HL-60 (cell line): ENCODE data around the gene MARVELD1.

Source experiments
- POLR2AphosphoS5 ChIP-seq: IDR thresholded peaks from 2 replicates; pipeline ENCODE4 v1.6.1; 2012; ENCODE audit warnings: low read depth
- TF ChIP-seq, protein P1 (sequence below): IDR thresholded peaks from one replicate; pipeline ENCODE4 v1.5.1; 2011; ENCODE audit warnings: low read length, control low read depth, inconsistent platforms; ENCODE audit not compliant: insufficient read depth
- TF ChIP-seq, protein P2 (sequence below): IDR thresholded peaks from 2 replicates; pipeline ENCODE4 v1.6.1; 2012; ENCODE audit warnings: low read depth; ENCODE audit not compliant: insufficient replicate concordance

DNA sequence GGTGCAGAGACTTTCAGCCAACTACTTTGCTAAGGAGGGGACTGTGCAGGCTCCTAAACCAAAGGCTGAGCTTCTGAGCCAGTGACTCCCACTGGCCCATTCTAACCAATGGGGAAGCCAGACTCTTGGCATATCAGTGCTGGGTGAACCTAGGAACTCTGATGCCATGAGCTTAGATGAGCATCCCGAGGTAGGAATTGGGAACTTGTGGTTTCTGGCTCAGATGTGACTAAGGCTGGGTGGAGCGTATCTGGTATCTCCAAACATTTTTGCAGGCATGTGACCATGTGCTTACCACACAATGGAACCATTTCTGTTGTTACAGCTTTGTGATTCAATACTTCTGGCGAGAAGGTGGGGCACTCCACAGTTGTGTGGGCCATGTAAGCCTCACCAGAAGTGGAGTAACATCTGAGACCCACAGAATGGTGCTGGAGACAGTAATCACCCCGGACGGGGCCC, 23.9 kb upstream of the MARVELD1 start:
- TF ChIP-seq, protein P1, sequence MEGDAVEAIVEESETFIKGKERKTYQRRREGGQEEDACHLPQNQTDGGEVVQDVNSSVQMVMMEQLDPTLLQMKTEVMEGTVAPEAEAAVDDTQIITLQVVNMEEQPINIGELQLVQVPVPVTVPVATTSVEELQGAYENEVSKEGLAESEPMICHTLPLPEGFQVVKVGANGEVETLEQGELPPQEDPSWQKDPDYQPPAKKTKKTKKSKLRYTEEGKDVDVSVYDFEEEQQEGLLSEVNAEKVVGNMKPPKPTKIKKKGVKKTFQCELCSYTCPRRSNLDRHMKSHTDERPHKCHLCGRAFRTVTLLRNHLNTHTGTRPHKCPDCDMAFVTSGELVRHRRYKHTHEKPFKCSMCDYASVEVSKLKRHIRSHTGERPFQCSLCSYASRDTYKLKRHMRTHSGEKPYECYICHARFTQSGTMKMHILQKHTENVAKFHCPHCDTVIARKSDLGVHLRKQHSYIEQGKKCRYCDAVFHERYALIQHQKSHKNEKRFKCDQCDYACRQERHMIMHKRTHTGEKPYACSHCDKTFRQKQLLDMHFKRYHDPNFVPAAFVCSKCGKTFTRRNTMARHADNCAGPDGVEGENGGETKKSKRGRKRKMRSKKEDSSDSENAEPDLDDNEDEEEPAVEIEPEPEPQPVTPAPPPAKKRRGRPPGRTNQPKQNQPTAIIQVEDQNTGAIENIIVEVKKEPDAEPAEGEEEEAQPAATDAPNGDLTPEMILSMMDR, result no peak
- TF ChIP-seq, protein P2, sequence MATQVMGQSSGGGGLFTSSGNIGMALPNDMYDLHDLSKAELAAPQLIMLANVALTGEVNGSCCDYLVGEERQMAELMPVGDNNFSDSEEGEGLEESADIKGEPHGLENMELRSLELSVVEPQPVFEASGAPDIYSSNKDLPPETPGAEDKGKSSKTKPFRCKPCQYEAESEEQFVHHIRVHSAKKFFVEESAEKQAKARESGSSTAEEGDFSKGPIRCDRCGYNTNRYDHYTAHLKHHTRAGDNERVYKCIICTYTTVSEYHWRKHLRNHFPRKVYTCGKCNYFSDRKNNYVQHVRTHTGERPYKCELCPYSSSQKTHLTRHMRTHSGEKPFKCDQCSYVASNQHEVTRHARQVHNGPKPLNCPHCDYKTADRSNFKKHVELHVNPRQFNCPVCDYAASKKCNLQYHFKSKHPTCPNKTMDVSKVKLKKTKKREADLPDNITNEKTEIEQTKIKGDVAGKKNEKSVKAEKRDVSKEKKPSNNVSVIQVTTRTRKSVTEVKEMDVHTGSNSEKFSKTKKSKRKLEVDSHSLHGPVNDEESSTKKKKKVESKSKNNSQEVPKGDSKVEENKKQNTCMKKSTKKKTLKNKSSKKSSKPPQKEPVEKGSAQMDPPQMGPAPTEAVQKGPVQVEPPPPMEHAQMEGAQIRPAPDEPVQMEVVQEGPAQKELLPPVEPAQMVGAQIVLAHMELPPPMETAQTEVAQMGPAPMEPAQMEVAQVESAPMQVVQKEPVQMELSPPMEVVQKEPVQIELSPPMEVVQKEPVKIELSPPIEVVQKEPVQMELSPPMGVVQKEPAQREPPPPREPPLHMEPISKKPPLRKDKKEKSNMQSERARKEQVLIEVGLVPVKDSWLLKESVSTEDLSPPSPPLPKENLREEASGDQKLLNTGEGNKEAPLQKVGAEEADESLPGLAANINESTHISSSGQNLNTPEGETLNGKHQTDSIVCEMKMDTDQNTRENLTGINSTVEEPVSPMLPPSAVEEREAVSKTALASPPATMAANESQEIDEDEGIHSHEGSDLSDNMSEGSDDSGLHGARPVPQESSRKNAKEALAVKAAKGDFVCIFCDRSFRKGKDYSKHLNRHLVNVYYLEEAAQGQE, result no peak
- no peak for TF ChIP-seq POLR2AphosphoS5
